HepG2 (cell line): ENCODE measurements around the gene SF3B6. TPM values are rescaled to one million over a fixed set of nuclear protein-coding genes. Genes with fewer than 3 reads are reported as not detected.

ENCODE experiments used
- BORCS8-MEF2B ChIP-seq: sonication (generic); formaldehyde crosslinking; IDR thresholded peaks from 2 replicates; pipeline ENCODE4 v1.8.0; 2022; ENCODE audit warnings: mild to moderate bottlenecking, missing genetic modification reagents
- CC2D1A ChIP-seq: sonication (generic); formaldehyde crosslinking; IDR thresholded peaks from 2 replicates; pipeline ENCODE4 v1.8.1; 2023; ENCODE audit warnings: mild to moderate bottlenecking, missing genetic modification reagents
- HMGXB4 ChIP-seq, 2 experiments: sonication (generic) in 1 of 2; formaldehyde crosslinking in 1 of 2; IDR thresholded peaks; 2 replicates each; pipeline versions ENCODE4 v1.4.0 to v1.6.1; 2018 to 2020; ENCODE audit warnings: missing genetic modification reagents in 2 of 2, borderline replicate concordance in 1 of 2, low read depth in 1 of 2, mild to moderate bottlenecking in 1 of 2, missing biosample characterization in 1 of 2
- HNRNPUL1 ChIP-seq: fragments of 200-400 bp; formaldehyde crosslinking; IDR thresholded peaks from 2 replicates; pipeline ENCODE4 v1.6.1; 2017; ENCODE audit warnings: low read depth, mild to moderate bottlenecking, low read length, moderate library complexity
- MEF2D ChIP-seq: sonication (generic); formaldehyde crosslinking; IDR thresholded peaks from 2 replicates; pipeline ENCODE4 v1.5.1; 2020; ENCODE audit warnings: mild to moderate bottlenecking, missing genetic modification reagents
- NFE2 ChIP-seq: sonication (generic); formaldehyde crosslinking; IDR thresholded peaks from 2 replicates; pipeline ENCODE4 v1.4.0; 2020; ENCODE audit warnings: missing genetic modification reagents
- NFRKB ChIP-seq: fragments of 450-650 bp; IDR thresholded peaks from 2 replicates; pipeline ENCODE4 v1.6.1; 2017
- RBFOX2 ChIP-seq: fragments of 200-400 bp; formaldehyde crosslinking; IDR thresholded peaks from 2 replicates; pipeline ENCODE4 v1.6.1; 2017; ENCODE audit warnings: low read depth, mild to moderate bottlenecking, low read length
- TFE3 ChIP-seq: IDR thresholded peaks from 2 replicates; pipeline ENCODE4 v1.6.1; 2016
- ZNF280B ChIP-seq: sonication (generic); formaldehyde crosslinking; IDR thresholded peaks from 2 replicates; pipeline ENCODE4 v1.5.0; 2020; ENCODE audit warnings: missing genetic modification reagents, mild to moderate bottlenecking, borderline replicate concordance
- ZNF816 ChIP-seq: sonication (generic); formaldehyde crosslinking; IDR thresholded peaks from 2 replicates; pipeline ENCODE4 v1.8.0; 2022; ENCODE audit warnings: missing genetic modification reagents, mild to moderate bottlenecking, borderline replicate concordance
- polyA plus RNA-seq, 8 experiments: library from polyadenylated mRNA; depleted of rRNA in 3 of 8; stranded (reverse) in 7 of 8; unstranded in 1 of 8; fragments of >200 nt; fragmentation: Illumina TruSeq in 4 of 8; extraction: Trizol in 4 of 8; gene quantifications; 2 replicates each; pipeline versions ENCODE4 v1.2.1 to v1.2.3, GENCODE V29; 2011 to 2016; ENCODE audit warnings: low read depth in 4 of 8, missing spikeins in 1 of 8, mixed read lengths in 1 of 8; ENCODE audit not compliant: insufficient read depth in 1 of 8
- total RNA-seq, 5 experiments: library from RNA; depleted of rRNA; stranded (reverse); fragments of >200 nt; fragmentation: Illumina TruSeq; extraction: Trizol; gene quantifications; 2 replicates each; pipeline ENCODE4 v1.2.3, GENCODE V29; 2016; ENCODE audit warnings: low read depth in 1 of 5
- TF ChIP-seq, protein P1 (sequence below): sonication (generic); formaldehyde crosslinking; IDR thresholded peaks from 2 replicates; pipeline ENCODE4 v1.9.0; 2021; ENCODE audit warnings: mild to moderate bottlenecking, missing genetic modification reagents
- TF ChIP-seq, protein P2 (sequence below): sonication (generic); formaldehyde crosslinking; IDR thresholded peaks from 2 replicates; pipeline ENCODE4 v1.5.1; 2020; ENCODE audit warnings: missing genetic modification reagents, mild to moderate bottlenecking, borderline replicate concordance

SF3B6 gene
- total and polyA plus RNA-seq, 2 of the 13 experiments (the other 11 are each of a cell fraction or from before 2014, with no cell fraction given) = 177 to 182 TPM

GRCh38 chr2:24021122-24021998 lies 54.8 kb downstream of the SF3B6 start (continued):
- TF ChIP-seq, protein P1, sequence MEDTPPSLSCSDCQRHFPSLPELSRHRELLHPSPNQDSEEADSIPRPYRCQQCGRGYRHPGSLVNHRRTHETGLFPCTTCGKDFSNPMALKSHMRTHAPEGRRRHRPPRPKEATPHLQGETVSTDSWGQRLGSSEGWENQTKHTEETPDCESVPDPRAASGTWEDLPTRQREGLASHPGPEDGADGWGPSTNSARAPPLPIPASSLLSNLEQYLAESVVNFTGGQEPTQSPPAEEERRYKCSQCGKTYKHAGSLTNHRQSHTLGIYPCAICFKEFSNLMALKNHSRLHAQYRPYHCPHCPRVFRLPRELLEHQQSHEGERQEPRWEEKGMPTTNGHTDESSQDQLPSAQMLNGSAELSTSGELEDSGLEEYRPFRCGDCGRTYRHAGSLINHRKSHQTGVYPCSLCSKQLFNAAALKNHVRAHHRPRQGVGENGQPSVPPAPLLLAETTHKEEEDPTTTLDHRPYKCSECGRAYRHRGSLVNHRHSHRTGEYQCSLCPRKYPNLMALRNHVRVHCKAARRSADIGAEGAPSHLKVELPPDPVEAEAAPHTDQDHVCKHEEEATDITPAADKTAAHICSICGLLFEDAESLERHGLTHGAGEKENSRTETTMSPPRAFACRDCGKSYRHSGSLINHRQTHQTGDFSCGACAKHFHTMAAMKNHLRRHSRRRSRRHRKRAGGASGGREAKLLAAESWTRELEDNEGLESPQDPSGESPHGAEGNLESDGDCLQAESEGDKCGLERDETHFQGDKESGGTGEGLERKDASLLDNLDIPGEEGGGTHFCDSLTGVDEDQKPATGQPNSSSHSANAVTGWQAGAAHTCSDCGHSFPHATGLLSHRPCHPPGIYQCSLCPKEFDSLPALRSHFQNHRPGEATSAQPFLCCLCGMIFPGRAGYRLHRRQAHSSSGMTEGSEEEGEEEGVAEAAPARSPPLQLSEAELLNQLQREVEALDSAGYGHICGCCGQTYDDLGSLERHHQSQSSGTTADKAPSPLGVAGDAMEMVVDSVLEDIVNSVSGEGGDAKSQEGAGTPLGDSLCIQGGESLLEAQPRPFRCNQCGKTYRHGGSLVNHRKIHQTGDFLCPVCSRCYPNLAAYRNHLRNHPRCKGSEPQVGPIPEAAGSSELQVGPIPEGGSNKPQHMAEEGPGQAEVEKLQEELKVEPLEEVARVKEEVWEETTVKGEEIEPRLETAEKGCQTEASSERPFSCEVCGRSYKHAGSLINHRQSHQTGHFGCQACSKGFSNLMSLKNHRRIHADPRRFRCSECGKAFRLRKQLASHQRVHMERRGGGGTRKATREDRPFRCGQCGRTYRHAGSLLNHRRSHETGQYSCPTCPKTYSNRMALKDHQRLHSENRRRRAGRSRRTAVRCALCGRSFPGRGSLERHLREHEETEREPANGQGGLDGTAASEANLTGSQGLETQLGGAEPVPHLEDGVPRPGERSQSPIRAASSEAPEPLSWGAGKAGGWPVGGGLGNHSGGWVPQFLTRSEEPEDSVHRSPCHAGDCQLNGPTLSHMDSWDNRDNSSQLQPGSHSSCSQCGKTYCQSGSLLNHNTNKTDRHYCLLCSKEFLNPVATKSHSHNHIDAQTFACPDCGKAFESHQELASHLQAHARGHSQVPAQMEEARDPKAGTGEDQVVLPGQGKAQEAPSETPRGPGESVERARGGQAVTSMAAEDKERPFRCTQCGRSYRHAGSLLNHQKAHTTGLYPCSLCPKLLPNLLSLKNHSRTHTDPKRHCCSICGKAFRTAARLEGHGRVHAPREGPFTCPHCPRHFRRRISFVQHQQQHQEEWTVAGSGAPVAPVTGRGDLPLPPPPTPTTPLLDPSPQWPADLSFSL = no peak
- TF ChIP-seq TFE3 (CRISPR knock-in tag) (no peak), HNRNPUL1 (no peak), NFE2 (CRISPR knock-in tag) (no peak), CC2D1A (CRISPR knock-in tag) (no peak), BORCS8-MEF2B (no peak), MEF2D (CRISPR knock-in tag) (no peak), RBFOX2 (no peak), HMGXB4 (CRISPR knock-in tag; IDR thresholded peaks at IDR 0.05; ENCODE audit: borderline replicate concordance in 1 of 2, low read depth in 1 of 2) (peak in 1 of 2 experiments; percentile 63; a peak in 1 of 4 replicates), NFRKB (no peak), ZNF280B (CRISPR knock-in tag) (no peak), ZNF816 (no peak)
- TF ChIP-seq, protein P2, sequence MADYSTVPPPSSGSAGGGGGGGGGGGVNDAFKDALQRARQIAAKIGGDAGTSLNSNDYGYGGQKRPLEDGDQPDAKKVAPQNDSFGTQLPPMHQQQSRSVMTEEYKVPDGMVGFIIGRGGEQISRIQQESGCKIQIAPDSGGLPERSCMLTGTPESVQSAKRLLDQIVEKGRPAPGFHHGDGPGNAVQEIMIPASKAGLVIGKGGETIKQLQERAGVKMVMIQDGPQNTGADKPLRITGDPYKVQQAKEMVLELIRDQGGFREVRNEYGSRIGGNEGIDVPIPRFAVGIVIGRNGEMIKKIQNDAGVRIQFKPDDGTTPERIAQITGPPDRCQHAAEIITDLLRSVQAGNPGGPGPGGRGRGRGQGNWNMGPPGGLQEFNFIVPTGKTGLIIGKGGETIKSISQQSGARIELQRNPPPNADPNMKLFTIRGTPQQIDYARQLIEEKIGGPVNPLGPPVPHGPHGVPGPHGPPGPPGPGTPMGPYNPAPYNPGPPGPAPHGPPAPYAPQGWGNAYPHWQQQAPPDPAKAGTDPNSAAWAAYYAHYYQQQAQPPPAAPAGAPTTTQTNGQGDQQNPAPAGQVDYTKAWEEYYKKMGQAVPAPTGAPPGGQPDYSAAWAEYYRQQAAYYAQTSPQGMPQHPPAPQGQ = no peak
